ACC112 (cell line): ENCODE measurements around the gene FPGS.
"Not testable (repeated sequence)": the region's sequence is repeated elsewhere in the genome, so short reads cannot be mapped to it uniquely, and the experiment has no call there.

Experiments used
- H2AFZ ChIP-seq: fragments of 200-600 bp; sonication (generic); one replicate; pipeline ENCODE4 v1.6.0; 2017; ENCODE audit warnings: antibody characterized with exemption, low read length; ENCODE audit not compliant: unreplicated experiment
- H3K27ac ChIP-seq: fragments of 200-600 bp; sonication (generic); 2 replicates; pipeline ENCODE4 v1.5.1; 2014; ENCODE audit warnings: low read depth, mild to moderate bottlenecking, antibody characterized with exemption, low read length, moderate library complexity
- H3K27me3 ChIP-seq: fragments of 200-600 bp; sonication (generic); 2 replicates; pipeline ENCODE4 v1.6.1; 2014; ENCODE audit warnings: mild to moderate bottlenecking, antibody characterized with exemption, low read length, moderate library complexity, mixed read lengths; ENCODE audit not compliant: insufficient read depth
- H3K36me3 ChIP-seq: fragments of 200-600 bp; sonication (generic); 2 replicates; pipeline ENCODE4 v1.6.1; 2016; ENCODE audit warnings: mild to moderate bottlenecking, antibody characterized with exemption, low read length, moderate library complexity, mixed read lengths; ENCODE audit not compliant: insufficient read depth
- H3K4me1 ChIP-seq: fragments of 200-600 bp; sonication (generic); one replicate; pipeline ENCODE4 v1.6.1; 2016; ENCODE audit warnings: low read length, mixed read lengths; ENCODE audit not compliant: insufficient read depth, unreplicated experiment, control insufficient read depth
- H3K4me3 ChIP-seq: fragments of 200-600 bp; sonication (generic); 2 replicates; pipeline ENCODE4 v1.5.1; 2014; ENCODE audit warnings: mild to moderate bottlenecking, low read depth, low read length
- H3K79me2 ChIP-seq: fragments of 200-600 bp; sonication (generic); one replicate; pipeline ENCODE4 v1.6.0; 2016; ENCODE audit warnings: low read length; ENCODE audit not compliant: control insufficient read depth, unreplicated experiment, insufficient read depth

The FPGS gene

DNA sequence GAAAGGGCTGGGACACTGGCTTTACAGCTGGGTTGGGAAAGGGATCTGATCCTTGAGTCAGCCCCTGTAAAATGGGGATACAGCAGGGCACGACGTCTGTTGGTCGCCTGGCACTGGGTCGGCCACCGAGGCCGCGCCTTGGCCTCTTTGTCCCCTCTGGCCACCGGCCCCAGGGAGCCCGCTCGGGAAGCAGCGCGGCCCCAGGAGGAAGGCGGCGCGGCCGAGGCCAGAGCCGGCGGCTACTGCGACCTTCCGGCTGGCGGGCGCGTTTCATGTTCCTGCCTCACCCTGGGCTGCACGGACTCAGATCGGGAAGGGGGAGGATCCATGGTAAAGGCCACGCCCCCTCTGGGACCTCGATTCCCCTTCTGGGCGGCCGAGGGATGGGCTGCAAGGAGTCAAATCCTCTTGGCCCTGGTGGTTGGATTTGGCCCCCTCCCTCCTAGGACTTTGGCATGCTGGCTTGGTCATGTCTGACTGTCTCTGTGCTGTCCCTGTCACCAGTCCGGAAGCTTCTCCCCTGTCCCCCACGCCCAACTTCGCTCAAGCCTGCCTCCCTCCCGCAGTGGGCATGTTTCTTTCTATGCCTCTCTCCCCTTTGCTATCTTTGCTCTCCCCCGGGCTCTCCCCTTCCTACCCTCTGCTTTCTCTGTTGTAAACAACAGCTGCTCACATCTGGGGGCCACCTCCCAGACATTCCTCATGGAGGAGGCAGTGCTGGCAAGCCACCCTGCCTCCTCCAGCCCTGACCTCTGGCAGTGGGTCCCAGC is 25.8 kb downstream of the FPGS start:
- peaks cover 34% of the 10 kb centered on the region for H3K4me1 ChIP-seq
- H3K27me3 ChIP-seq: no peaks in the 10 kb centered on the region
- peak overlapping the region; percentile 56 for H3K27ac ChIP-seq
- H2AFZ ChIP-seq: no peak overlapping the region
- no peak overlapping the region for H3K4me3 ChIP-seq
- peaks cover 37% of the 10 kb centered on the region for H3K79me2 ChIP-seq
- peaks cover 28% of the 10 kb centered on the region for H3K36me3 ChIP-seq

DNA sequence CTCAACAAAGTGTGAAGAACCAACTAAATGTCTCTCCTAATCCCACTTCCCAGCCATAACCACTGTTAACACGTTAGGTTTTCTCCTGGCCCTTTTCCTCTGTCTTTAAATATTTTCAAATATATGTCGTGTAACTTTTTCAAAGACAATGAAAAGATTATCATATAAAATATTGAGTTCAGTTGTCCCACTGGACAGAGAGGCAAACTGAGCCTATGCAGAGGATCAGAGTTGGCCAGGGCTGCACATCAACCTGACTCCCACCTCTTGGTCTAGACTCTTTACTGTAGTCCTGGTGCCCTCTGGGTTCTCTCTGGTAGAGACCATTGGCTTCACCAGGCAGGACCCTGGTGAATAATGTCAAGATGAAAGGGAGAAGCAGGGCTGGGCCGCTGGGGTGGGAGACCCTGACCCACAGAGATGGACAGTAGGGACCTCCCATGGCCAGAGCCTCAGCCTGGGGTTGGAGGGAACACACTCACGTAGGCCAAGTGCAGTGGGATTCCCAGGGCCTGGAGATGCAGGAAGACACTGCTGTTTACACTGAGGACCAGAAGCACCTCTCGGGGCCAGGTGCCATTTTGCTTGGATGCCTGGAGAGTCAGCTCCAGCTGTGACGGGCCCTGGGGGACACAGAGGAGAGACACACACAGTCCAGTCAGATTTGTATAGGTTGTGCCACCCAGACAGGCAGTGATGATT is 26.7 kb downstream of the FPGS start:
- H3K4me3 ChIP-seq: no peak overlapping the region

DNA sequence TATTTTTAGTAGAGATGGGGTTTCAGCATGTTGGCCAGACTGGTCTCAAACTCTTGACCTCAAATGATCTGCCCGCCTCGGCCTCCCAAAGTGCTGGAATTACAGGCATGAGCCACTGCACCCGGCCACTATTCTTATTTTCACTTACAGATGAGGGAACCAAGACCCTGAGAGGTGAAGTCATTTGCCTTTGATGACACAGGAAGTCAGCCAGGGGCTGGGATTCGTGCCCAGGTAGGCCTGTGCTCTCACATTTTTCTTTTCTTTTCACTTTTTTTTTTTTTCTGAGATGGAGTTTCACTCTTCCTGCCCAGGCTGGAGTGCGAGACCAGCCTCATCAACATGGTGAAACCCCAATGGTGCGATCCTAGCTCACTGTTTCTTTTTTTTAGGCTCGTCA is 29.6 kb downstream of the FPGS start:
- Histone ChIP-seq H3K79me2 (peaks cover 56% of the 10 kb centered on the region), H3K36me3 (peaks cover 29% of the 10 kb centered on the region), H3K4me3 (no peak overlapping the region), H2AFZ (no peak overlapping the region), H3K27ac (peak overlapping the region; percentile 47; the same call in 1 of the 2 replicates), H3K27me3 (no peaks in the 10 kb centered on the region), H3K4me1 (peaks cover 52% of the 10 kb centered on the region)

More for the DNA sequence above, 26.7 kb downstream of the FPGS start:
- Histone ChIP-seq H3K36me3 (peaks cover 24% of the 10 kb centered on the region), H3K27me3 (no peaks in the 10 kb centered on the region), H3K4me1 (peaks cover 38% of the 10 kb centered on the region), H3K27ac (peak overlapping the region; percentile 56), H2AFZ (no peak overlapping the region), H3K79me2 (peaks cover 42% of the 10 kb centered on the region)

DNA sequence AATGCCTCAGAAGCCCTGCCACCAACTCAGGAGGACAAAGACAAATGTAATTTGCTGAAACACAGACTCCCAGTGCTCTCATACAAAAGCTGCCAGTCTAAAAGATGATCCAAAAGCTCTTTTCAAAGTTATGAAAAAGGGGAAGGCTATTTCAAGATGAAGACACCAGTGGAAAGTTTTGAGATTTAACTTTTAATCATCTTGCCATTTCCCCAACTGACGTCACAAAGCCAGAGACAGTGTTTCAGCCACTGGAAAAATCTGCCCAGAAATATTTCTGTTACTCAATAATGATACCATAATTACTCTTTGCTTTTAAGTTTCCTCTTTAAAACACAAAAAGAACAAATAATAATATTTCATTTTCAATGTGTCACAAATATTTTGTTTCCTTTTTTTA is 30.9 kb downstream of the FPGS start:
- H3K36me3 ChIP-seq: peaks cover 29% of the 10 kb centered on the region
- peak overlapping the region; percentile 66 for H3K27ac ChIP-seq
- no peak overlapping the region for H2AFZ ChIP-seq
- H3K4me3 ChIP-seq: no peak overlapping the region
- H3K27me3 ChIP-seq: no peaks in the 10 kb centered on the region
- H3K79me2 ChIP-seq: peaks cover 60% of the 10 kb centered on the region
- H3K4me1 ChIP-seq: peaks cover 56% of the 10 kb centered on the region

DNA sequence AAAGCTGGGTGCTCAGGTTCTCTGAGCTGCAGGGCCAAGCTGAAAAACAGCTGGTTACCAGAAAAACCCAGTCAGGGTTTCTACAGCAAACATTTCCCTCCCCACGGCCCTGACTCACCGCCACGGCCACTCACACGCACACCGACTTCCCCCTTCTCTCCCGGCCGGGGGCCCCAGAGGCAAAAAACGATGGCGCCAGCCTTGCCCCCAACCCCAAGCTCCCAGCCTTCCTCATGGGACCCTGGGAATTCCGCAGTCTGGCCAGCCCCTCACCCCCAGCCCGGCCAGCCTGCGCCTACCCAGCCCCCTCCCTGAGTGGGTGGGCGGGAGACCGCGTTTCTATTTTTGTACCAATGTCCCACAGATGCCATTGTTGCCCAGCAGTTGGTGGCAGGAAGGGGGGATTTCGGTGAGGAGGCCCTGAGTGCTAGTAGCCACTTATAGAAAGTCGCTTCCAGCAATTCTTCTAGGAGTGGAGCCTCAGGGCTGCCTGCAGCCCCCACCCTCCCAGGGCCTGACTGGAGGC is 33.4 kb downstream of the FPGS start:
- H3K4me1 ChIP-seq: peaks cover 69% of the 10 kb centered on the region
- H3K27ac ChIP-seq: peak overlapping the region; percentile 96
- no peaks in the 10 kb centered on the region for H3K27me3 ChIP-seq
- no peak overlapping the region for H2AFZ ChIP-seq
- H3K36me3 ChIP-seq: peaks cover 13% of the 10 kb centered on the region
- peaks cover 62% of the 10 kb centered on the region for H3K79me2 ChIP-seq
- peak overlapping the region; percentile 19 for H3K4me3 ChIP-seq

DNA sequence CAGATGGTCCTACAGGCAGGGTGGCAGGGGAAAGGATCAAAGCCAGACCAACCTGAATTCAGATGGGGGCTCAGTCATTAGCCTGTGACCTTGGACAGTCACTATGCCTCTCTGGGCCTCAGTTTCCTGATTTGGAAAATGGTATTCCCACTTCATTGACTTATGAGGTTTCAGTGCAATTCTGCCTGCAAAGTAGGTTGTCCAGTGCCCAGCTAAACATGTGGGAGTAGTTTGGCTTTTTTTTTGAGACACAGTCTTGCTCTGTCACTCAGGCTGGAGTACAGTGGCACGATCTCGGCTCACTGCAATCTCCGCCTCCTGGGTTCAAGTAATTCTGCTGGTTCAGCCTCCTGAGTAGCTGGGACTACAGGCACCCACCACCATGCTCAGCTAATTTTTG is 33.9 kb downstream of the FPGS start:
- H2AFZ ChIP-seq, H3K27me3 ChIP-seq: not testable (repeated sequence)
- peak overlapping the region; percentile 96 for H3K27ac ChIP-seq
- H3K36me3 ChIP-seq: peaks cover 15% of the 10 kb centered on the region
- H3K79me2 ChIP-seq: peaks cover 67% of the 10 kb centered on the region
- peaks cover 73% of the 10 kb centered on the region for H3K4me1 ChIP-seq
- H3K4me3 ChIP-seq: peak overlapping the region; percentile 19

DNA sequence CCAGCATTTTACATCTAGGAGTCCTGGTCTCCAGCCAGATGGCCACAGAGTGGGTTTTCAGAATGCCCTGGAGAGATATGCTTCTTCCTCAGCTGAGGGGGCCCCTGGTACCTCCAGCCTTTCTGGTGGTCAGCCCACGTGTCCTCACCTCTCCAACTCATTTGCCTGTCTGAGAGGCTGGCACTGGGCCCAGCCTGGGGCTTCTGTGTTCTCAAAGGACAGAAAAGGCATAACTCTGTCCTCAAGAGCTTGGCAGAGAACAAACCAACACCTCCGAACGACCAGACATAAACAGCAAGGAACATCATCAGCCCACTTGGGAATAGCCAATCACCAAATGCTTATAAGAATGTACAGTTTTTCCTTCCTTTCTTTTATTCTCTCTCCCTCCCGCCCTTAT is 34.7 kb downstream of the FPGS start:
- Histone ChIP-seq H3K79me2 (peaks cover 70% of the 10 kb centered on the region), H2AFZ (no peak overlapping the region), H3K4me1 (peaks cover 70% of the 10 kb centered on the region), H3K27me3 (no peaks in the 10 kb centered on the region), H3K36me3 (peaks cover 17% of the 10 kb centered on the region), H3K4me3 (peak overlapping the region; percentile 16; the same call in 1 of the 2 replicates), H3K27ac (peak overlapping the region; percentile 96)

DNA sequence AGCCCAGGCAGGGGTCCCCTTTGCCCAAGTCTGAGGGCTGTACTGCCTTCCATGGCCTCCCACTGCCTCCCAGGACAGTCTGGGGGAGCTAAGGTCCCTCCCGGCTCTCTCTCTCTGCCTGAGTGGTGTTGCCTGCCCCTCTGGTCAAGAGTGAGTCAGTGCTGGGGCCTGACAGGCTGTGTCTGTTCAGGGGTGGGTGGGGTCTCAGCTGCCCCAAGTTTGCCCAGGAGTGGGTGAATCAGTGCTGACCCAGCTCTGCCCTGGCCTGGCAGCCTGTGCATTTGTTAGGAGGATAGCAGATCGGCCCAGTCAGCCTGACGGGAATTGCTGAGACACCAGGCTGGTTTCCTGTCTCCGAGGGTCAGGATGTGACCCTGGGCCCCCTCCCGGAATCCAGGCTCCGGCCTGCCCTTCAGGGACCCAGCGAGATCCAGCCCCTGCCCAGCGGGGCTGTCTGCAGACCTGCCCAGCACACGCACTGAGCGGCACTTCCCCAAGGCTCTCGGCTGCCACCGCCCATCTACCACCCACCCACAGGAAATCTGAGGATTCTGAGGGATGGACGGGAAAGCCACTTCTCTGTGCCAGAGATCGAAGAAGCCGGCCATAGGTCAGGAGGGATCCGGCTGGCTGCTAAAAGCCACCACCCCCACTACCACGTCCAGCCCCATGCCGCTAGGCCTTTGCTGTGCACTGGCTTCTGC is 35.8 kb downstream of the FPGS start:
- Histone ChIP-seq H3K27me3 (no peaks in the 10 kb centered on the region), H3K4me3 (peak overlapping the region; percentile 31), H3K36me3 (peaks cover 14% of the 10 kb centered on the region; the same call in 1 of the 2 replicates), H3K27ac (peak overlapping the region; percentile 96), H3K79me2 (peaks cover 70% of the 10 kb centered on the region), H2AFZ (no peak overlapping the region), H3K4me1 (peaks cover 68% of the 10 kb centered on the region)

DNA sequence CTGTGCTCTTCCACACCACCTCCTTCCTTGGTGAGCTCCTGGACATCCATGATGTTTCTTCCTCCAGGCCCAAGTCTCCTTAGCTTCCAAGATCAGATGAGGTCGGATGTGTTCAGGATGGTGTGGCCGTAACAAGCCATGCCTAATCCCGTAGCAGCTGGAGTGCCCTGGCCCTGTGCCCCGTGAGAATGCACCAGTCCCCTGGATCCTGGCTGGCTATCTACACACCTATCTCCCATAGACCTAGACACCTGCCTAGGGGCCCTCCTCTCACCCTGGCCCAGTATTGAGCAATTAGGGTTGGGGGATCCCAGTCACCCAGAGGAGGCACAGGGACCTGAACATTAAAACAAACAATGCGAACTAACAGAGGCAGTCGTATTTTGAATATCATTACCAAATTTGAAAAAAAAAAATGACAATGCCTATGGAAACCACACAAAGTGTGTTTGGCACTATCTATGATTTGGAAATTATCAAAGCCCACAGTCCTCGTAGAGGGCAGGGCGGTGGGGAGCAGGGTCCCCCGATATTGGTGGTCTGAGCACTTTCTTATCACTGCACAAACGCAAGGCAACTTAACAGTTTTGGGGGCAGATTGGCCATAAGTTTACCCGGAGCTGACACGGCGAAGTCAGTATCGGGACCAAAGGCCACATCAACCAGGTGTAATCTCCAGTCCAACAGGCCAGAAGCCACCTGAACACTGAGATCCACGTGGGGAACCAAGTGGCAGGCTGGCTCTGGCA is 38.6 kb downstream of the FPGS start:
- Histone ChIP-seq H2AFZ (no peak overlapping the region), H3K4me3 (no peak overlapping the region), H3K79me2 (peaks cover 71% of the 10 kb centered on the region), H3K27ac (peak overlapping the region; percentile 96), H3K4me1 (peaks cover 73% of the 10 kb centered on the region), H3K36me3 (peaks cover 8% of the 10 kb centered on the region; the same call in 1 of the 2 replicates), H3K27me3 (no peaks in the 10 kb centered on the region)
